Lower lobe of right lung (tissue), 2 donors: ENCODE results near the gene CCDC88C. TPM values are rescaled to one million over a fixed set of nuclear protein-coding genes. Genes with fewer than 3 reads are reported as not detected.

Source experiments
- ATAC-seq, 2 donors: fragments of 200-7000 bp; cut with Tn5 transposase; one replicate each; pipeline ENCODE4 v1.9.1; 2020 to 2022; ENCODE audit warnings: mild to moderate bottlenecking in 2 of 2, moderate library complexity in 2 of 2
- DNase-seq: peaks from one replicate; pipeline ENCODE4 v3.0.0-alpha.2; 2020
- H3K27ac ChIP-seq: fragments of 200-600 bp; one replicate; pipeline ENCODE4 v1.8.0; 2022
- H3K27me3 ChIP-seq: fragments of 200-600 bp; one replicate; pipeline ENCODE4 v1.8.0; 2022; ENCODE audit warnings: low read depth
- H3K36me3 ChIP-seq: fragments of 200-600 bp; one replicate; pipeline ENCODE4 v1.8.0; 2022; ENCODE audit warnings: mild to moderate bottlenecking
- H3K4me1 ChIP-seq: fragments of 200-600 bp; one replicate; pipeline ENCODE4 v1.8.0; 2022
- H3K4me3 ChIP-seq: fragments of 200-600 bp; one replicate; pipeline ENCODE4 v1.8.0; 2022; ENCODE audit warnings: mild to moderate bottlenecking
- H3K9me3 ChIP-seq: fragments of 200-600 bp; one replicate; pipeline ENCODE4 v1.8.0; 2022
- intact Hi-C: fragments of 100-400 bp; cut with DNase I; formaldehyde crosslinking; loops from one replicate; pipeline ENCODE4 v1.11.0; 2022
- total RNA-seq: library from RNA; stranded (reverse); fragmentation: NEBNext Ultra II Directional; extraction: Animal tissue kit (Norgen Biotek cat#: 25700); gene quantifications from one replicate; pipeline ENCODE4 v1.2.1, GENCODE V29; 2021
- TF ChIP-seq, protein P1 (sequence below): fragments of 200-600 bp; IDR thresholded peaks from one replicate; pipeline ENCODE4 v1.8.0; 2022; ENCODE audit warnings: antibody characterized with exemption, mild to moderate bottlenecking
- donor health status: DM: no; HTN: yes; CAD: no; lungs with severe emphysema.

Gene CCDC88C
- total RNA-seq, 1 donor from 2014 or later: 45.8 TPM

DNA sequence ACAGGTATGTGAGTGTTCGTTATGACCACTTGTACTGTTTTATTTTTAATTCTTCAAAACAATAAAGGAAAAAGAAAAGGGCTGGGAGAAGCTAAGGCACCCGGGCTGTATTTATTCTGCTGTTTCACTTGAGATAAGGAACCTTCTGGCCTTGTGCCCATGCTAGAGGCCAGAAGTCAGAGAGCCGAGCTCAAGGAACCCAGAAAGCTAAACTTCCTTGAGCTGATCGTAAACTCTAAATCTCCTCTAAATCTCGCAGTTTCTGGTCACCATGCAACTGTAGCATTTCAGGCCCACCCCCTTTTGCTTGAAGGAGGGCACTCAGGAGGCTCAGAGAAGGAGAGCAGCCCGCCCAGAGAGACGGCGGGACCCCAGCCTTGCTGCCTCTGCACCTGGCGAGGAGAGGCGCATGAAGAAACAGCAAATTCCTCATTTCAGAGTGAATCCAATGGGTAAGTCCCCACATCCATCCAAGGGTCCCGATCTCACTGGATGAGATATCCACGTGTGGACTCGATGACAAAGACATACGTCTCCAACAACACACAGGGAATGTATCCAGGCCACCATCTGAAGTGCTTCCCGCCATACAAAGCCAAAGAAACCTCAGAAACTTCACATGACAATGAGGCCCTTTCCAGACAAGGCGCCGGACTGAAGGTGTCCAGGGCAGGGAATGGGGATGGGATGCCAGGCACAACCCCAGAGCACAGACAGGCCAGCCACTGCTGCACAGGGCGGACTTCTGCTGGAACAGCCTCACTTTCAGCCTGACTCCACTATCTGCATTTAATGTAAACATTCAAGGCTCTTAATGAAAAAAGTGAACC, 14.6 kb downstream of the CCDC88C start:
- DNase-seq (peak; percentile 47), ATAC-seq (peak; percentile 69 to 83)
- no peaks in the 10 kb centered on the region for H3K36me3 ChIP-seq
- intact Hi-C loops: no loop called here
- TF ChIP-seq, protein P1, sequence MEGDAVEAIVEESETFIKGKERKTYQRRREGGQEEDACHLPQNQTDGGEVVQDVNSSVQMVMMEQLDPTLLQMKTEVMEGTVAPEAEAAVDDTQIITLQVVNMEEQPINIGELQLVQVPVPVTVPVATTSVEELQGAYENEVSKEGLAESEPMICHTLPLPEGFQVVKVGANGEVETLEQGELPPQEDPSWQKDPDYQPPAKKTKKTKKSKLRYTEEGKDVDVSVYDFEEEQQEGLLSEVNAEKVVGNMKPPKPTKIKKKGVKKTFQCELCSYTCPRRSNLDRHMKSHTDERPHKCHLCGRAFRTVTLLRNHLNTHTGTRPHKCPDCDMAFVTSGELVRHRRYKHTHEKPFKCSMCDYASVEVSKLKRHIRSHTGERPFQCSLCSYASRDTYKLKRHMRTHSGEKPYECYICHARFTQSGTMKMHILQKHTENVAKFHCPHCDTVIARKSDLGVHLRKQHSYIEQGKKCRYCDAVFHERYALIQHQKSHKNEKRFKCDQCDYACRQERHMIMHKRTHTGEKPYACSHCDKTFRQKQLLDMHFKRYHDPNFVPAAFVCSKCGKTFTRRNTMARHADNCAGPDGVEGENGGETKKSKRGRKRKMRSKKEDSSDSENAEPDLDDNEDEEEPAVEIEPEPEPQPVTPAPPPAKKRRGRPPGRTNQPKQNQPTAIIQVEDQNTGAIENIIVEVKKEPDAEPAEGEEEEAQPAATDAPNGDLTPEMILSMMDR: no peak
- H3K27ac ChIP-seq: peak overlapping the region; percentile 64
- H3K4me1 ChIP-seq: peaks cover 64% of the 10 kb centered on the region
- no peaks in the 10 kb centered on the region for H3K9me3 ChIP-seq
- H3K27me3 ChIP-seq: no peaks in the 10 kb centered on the region
- peak overlapping the region; percentile 23 for H3K4me3 ChIP-seq

DNA sequence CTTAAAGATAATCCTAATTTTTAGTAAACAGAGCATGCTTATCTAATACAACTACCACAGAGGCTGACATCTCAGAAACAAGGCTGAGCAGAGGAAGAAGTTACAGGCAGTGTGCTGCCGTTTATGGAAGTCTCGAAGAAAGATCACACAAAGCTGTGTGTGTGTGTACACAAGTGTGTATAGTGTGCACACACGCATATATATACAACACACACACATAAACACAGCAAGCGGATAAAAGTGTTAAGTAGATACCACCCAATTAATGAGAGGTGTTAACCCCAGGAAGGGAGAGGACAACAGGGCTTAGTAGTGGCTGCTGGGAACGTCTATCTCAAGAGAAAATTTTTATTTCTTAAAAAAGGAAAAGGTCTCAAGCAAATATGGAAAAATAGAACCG, 15.3 kb downstream of the CCDC88C start:
- Histone ChIP-seq H3K36me3 (no peaks in the 10 kb centered on the region), H3K27ac (peak overlapping the region; percentile 64), H3K4me1 (peaks cover 70% of the 10 kb centered on the region), H3K4me3 (peak overlapping the region; percentile 23), H3K27me3 (no peaks in the 10 kb centered on the region), H3K9me3 (no peaks in the 10 kb centered on the region)
- ATAC-seq (peak in 1 of 2 donors; percentile 18), DNase-seq (no peak)
- TF ChIP-seq, protein P1: no peak
- intact Hi-C loops: no loop called here

GRCh38 chr14:91401751-91402150, 15.9 kb downstream of the CCDC88C start:
- TF ChIP-seq, protein P1: no peak
- Histone ChIP-seq H3K4me3 (no peak overlapping the region), H3K9me3 (no peaks in the 10 kb centered on the region), H3K4me1 (peaks cover 76% of the 10 kb centered on the region), H3K27ac (peak overlapping the region; percentile 64), H3K27me3 (no peaks in the 10 kb centered on the region), H3K36me3 (no peaks in the 10 kb centered on the region)
- intact Hi-C loops: no loop called here
- peak; percentile 6 for DNase-seq
- ATAC-seq: no peak

GRCh38 chr14:91400696-91401095, 16.9 kb downstream of the CCDC88C start:
- ATAC-seq: no peak
- Histone ChIP-seq H3K36me3 (no peaks in the 10 kb centered on the region), H3K4me3 (no peak overlapping the region), H3K4me1 (peaks cover 79% of the 10 kb centered on the region), H3K27me3 (no peaks in the 10 kb centered on the region), H3K27ac (no peak overlapping the region), H3K9me3 (no peaks in the 10 kb centered on the region)
- intact Hi-C loops: no loop called here
- TF ChIP-seq, protein P1: no peak
- no peak for DNase-seq

DNA sequence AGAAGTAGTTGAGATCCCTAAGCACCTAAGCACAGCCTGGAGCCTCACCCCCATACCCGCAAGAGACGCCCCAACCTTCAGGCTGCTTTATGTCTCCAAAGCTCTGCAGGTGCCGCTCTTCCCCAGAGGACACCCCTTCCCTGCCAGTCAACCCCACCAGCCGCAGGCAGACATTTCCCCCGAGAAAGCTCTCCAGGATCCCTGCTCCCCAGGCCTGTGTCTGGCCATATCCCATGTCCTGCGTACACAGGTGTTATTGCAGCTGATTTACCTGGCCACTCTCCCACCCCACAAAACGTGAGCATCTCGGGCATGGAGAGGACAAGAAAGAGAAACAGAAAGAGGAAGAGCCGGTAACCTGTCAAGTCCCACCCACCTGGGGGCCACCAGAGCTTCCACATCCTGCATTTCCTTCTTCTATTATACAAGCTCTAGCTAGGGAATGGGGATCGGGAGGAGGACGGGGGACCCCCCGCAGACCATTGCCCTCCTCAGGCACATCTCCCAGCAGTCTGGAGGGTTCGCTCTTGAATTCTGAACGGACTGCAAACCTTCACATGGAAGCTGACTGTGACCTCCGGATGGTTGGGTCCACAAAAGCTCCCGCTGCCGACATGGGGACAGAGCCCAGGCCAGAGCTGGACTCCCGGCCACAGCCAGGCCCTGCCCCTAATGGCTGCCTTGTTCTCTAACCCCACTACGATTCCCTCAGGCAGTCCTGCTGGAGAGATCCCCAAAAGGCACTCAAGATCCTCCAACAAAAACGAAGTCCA, 17.6 kb downstream of the CCDC88C start:
- Histone ChIP-seq H3K27me3 (no peaks in the 10 kb centered on the region), H3K9me3 (no peaks in the 10 kb centered on the region), H3K4me3 (peak overlapping the region; percentile 29), H3K4me1 (peaks cover 83% of the 10 kb centered on the region), H3K27ac (no peak overlapping the region), H3K36me3 (no peaks in the 10 kb centered on the region)
- DNase-seq: no peak
- intact Hi-C loops: no loop called here
- no peak for ATAC-seq
- TF ChIP-seq, protein P1: no peak
